ENCODE measurements around the gene TSFM. TPM values are rescaled to one million over a fixed set of nuclear protein-coding genes. Genes with fewer than 3 reads are reported as not detected.

Gene TSFM
- total and polyA plus RNA-seq, 5 donors from 2014 or later = 22.8 to 50.4 (median 38.4) TPM

DNA sequence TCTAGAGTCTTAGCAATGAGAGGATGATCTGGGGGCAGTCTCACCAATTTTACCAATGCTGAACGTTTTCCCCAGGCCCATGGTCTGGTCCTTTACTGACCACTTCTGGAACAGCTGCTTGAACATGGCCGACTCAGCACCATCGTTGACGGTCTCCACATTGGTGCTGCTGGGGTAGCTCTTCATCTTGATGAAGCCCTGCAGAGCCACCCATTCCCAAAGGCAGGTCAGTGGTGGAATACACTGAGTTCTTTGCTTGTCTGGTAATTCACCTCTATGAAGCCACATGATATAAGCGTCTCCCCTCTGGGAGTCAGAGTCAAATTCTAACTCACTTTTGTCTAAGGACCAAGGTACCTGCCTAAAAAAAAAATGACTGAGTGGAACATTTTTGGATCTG lies 25.8 kb downstream of the TSFM start:
- Mint-ChIP-seq H3K27me3 (no peaks in the 10 kb centered on the region), H3K27ac (no peak overlapping the region), H3K4me3 (no peak overlapping the region), H3K36me3 (peaks cover 9% of the 10 kb centered on the region), H3K9me3 (no peaks in the 10 kb centered on the region), H3K4me1 (peaks cover 0 to 10% (median 5%) of the 10 kb centered on the region in 4 donors)
- Histone ChIP-seq H3K27me3 (ENCODE audit: control insufficient read depth, insufficient read depth, low read length) (no peaks in the 10 kb centered on the region), H3K36me3 (ENCODE audit: control insufficient read depth, insufficient read depth, low read length) (peaks cover 16% of the 10 kb centered on the region), H3K27ac (ENCODE audit: insufficient read depth, low read length, poor library complexity, severe bottlenecking) (no peak overlapping the region), H3K4me3 (ENCODE audit: low read depth, low read length) (no peak overlapping the region), H3K4me1 (ENCODE audit: control insufficient read depth, insufficient read depth, low read length, poor library complexity, severe bottlenecking) (no peaks in the 10 kb centered on the region), H3K9me3 (ENCODE audit: control insufficient read depth in 2 of 2, low read length in 2 of 2) (no peaks in the 10 kb centered on the region)
- DNase-seq (no peak), ATAC-seq (ENCODE audit: low read depth in 2 of 2) (no peak)

DNA sequence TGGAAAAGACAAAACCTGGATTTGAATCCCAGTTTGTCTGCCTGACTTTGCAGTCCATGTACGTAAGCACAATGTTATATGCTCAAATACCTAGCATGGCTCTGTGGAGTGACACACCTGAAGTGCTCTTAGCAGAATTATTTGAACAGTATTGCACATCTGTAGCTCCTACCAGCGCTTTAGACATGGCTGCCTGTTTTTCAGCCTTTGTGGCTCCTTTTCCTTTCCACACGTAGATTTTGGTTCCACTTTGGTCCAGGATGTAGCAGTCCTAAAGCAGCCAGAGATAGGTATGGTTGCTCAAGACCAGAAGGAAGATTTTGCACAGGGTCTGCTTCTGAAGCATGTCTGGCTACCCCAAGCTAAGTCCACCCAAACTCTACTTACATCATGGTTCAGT lies 26.8 kb downstream of the TSFM start:
- Histone ChIP-seq H3K27me3 (ENCODE audit: control insufficient read depth, insufficient read depth, low read length) (no peaks in the 10 kb centered on the region), H3K4me1 (ENCODE audit: control insufficient read depth, insufficient read depth, low read length, poor library complexity, severe bottlenecking) (no peaks in the 10 kb centered on the region), H3K9me3 (ENCODE audit: control insufficient read depth in 2 of 2, low read length in 2 of 2) (no peaks in the 10 kb centered on the region), H3K36me3 (ENCODE audit: control insufficient read depth, insufficient read depth, low read length) (peaks cover 12% of the 10 kb centered on the region), H3K27ac (ENCODE audit: insufficient read depth, low read length, poor library complexity, severe bottlenecking) (no peak overlapping the region), H3K4me3 (ENCODE audit: low read depth, low read length) (no peak overlapping the region)
- peaks cover 0 to 10% (median 3%) of the 10 kb centered on the region in 4 donors for H3K4me1 Mint-ChIP-seq
- no peaks in the 10 kb centered on the region for H3K27me3 Mint-ChIP-seq
- no peak overlapping the region for H3K27ac Mint-ChIP-seq
- H3K9me3 Mint-ChIP-seq = no peaks in the 10 kb centered on the region
- H3K4me3 Mint-ChIP-seq = no peak overlapping the region
- H3K36me3 Mint-ChIP-seq = peaks cover 4% of the 10 kb centered on the region
- ATAC-seq (ENCODE audit: low read depth in 2 of 2) = no peak
- DNase-seq = no peak

DNA sequence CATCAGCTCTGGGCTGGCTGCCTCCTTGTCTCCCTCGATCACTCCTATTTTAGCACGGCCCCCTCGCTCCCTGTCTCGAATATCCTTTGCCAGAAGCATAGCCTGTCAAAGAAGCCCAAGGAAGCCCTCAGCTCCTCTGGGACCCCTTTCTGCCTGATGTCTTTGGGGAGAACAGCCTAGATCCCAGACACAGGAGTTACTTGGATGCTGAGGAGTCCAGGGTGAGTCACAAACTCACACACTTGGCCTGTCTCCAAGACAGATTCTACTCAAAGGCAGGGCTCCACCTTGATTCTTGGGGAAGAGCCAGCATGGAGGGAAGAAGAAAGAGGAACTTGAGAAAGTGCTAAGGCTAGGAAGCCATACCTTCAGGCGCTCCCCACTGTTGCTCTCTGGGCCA lies 27.9 kb downstream of the TSFM start:
- Histone ChIP-seq H3K27ac (ENCODE audit: insufficient read depth, low read length, poor library complexity, severe bottlenecking) (no peak overlapping the region), H3K9me3 (ENCODE audit: control insufficient read depth in 2 of 2, low read length in 2 of 2) (no peaks in the 10 kb centered on the region), H3K36me3 (ENCODE audit: control insufficient read depth, insufficient read depth, low read length) (peaks cover 12% of the 10 kb centered on the region), H3K27me3 (ENCODE audit: control insufficient read depth, insufficient read depth, low read length) (no peaks in the 10 kb centered on the region), H3K4me3 (ENCODE audit: low read depth, low read length) (no peak overlapping the region), H3K4me1 (ENCODE audit: control insufficient read depth, insufficient read depth, low read length, poor library complexity, severe bottlenecking) (no peaks in the 10 kb centered on the region)
- Mint-ChIP-seq H3K36me3 (peaks cover 4% of the 10 kb centered on the region), H3K9me3 (no peaks in the 10 kb centered on the region), H3K27me3 (no peaks in the 10 kb centered on the region), H3K27ac (no peak overlapping the region), H3K4me1 (peaks cover 0 to 10% (median 3%) of the 10 kb centered on the region in 4 donors), H3K4me3 (no peak overlapping the region)
- DNase-seq = no peak
- ATAC-seq (ENCODE audit: low read depth in 2 of 2) = no peak

DNA sequence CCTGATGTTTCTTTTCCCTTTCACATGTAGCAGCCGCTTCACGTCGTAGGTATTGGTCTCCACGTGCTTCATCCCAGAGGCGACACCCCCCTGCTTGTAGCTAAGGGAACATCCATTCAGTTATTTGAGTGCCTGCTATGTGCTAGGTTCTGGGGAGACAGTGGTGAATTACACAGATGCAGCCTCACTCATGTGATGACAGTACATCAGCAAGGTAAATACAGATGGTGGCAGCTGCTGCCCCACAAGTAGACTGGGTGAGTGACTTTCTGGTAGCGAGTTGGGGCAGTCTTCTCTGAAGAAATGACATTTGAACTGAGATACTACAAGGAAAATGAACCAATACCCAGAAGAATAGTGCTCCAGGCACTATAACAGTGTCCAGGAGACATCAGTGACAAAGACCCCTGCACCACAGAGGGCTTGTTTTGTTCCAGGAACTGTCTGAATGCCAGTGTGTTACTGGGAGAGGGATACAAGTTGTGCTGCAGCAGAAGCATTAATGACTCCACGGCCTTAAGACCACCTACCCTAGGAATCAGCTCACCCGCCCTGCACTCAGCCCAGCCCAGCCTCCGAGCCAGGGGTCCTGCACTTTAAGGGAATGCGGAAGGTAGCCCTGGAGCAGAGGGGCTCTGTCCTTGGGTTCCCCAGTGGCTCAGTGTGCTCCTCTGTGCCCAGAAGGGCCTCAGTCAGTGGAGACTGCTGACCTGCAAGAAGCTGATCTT lies 28.6 kb downstream of the TSFM start:
- Histone ChIP-seq H3K27me3 (ENCODE audit: control insufficient read depth, insufficient read depth, low read length) (no peaks in the 10 kb centered on the region), H3K36me3 (ENCODE audit: control insufficient read depth, insufficient read depth, low read length) (peaks cover 12% of the 10 kb centered on the region), H3K4me1 (ENCODE audit: control insufficient read depth, insufficient read depth, low read length, poor library complexity, severe bottlenecking) (no peaks in the 10 kb centered on the region), H3K27ac (ENCODE audit: insufficient read depth, low read length, poor library complexity, severe bottlenecking) (no peak overlapping the region), H3K9me3 (ENCODE audit: control insufficient read depth in 2 of 2, low read length in 2 of 2) (no peaks in the 10 kb centered on the region), H3K4me3 (ENCODE audit: low read depth, low read length) (no peak overlapping the region)
- DNase-seq = no peak
- H3K4me3 Mint-ChIP-seq = no peak overlapping the region
- H3K36me3 Mint-ChIP-seq = peaks cover 4% of the 10 kb centered on the region
- H3K27me3 Mint-ChIP-seq = no peaks in the 10 kb centered on the region
- no peaks in the 10 kb centered on the region for H3K9me3 Mint-ChIP-seq
- H3K27ac Mint-ChIP-seq = no peak overlapping the region
- ATAC-seq (ENCODE audit: low read depth in 2 of 2) = no peak
- H3K4me1 Mint-ChIP-seq = peaks cover 0 to 10% (median 3%) of the 10 kb centered on the region in 4 donors

DNA sequence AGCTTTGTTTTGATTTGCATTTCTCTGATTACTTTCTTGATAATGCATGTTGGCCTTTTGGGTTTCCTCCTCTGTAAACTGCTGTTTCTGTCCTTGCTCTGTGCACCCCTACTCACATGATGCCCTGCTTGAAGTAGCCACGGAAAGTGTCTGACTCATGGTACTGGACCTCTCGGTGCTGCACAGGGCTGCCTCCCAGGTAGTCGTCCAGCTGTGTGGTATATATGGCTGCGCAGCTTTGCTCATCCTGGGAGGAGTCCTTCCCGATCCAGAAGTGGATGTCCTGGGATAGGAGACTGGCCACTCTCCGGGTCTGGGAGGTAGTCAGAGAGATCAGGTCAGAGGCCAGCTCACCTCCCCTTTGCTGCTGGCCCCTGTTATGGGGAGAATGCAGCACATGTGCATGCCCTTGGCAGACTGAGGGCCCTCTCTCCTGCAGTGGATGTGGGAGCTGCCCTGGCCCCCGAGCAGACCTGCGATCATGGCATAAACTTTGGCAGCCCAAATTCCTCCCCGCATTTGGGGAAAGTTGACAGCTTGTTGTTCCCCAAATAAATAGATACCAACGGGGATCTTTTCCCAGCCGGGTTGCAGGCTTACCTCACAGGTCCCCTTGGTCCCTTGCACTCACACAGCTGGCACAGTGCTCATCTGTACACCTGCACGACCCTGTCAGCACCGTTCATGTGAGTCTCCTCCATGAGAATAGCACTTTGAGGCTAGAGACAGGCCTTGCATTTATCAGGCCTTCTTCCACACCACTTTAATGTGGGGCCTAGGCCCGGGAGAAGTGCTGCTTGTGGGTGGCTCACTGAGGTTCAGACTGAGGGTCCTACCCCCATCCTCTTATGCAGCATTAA lies 30.8 kb downstream of the TSFM start:
- Histone ChIP-seq H3K36me3 (ENCODE audit: control insufficient read depth, insufficient read depth, low read length) (peaks cover 1% of the 10 kb centered on the region), H3K27ac (ENCODE audit: insufficient read depth, low read length, poor library complexity, severe bottlenecking) (no peak overlapping the region), H3K4me3 (ENCODE audit: low read depth, low read length) (no peak overlapping the region), H3K27me3 (ENCODE audit: control insufficient read depth, insufficient read depth, low read length) (no peaks in the 10 kb centered on the region), H3K9me3 (ENCODE audit: control insufficient read depth in 2 of 2, low read length in 2 of 2) (no peaks in the 10 kb centered on the region), H3K4me1 (ENCODE audit: control insufficient read depth, insufficient read depth, low read length, poor library complexity, severe bottlenecking) (no peaks in the 10 kb centered on the region)
- ATAC-seq (ENCODE audit: low read depth in 2 of 2) = no peak
- H3K4me3 Mint-ChIP-seq = no peak overlapping the region
- no peak for DNase-seq
- H3K36me3 Mint-ChIP-seq = peaks cover 4% of the 10 kb centered on the region
- no peak overlapping the region for H3K27ac Mint-ChIP-seq
- no peaks in the 10 kb centered on the region for H3K9me3 Mint-ChIP-seq
- no peaks in the 10 kb centered on the region for H3K27me3 Mint-ChIP-seq
- H3K4me1 Mint-ChIP-seq = peaks cover under 1 to 10% (median 4%) of the 10 kb centered on the region in 4 donors

DNA sequence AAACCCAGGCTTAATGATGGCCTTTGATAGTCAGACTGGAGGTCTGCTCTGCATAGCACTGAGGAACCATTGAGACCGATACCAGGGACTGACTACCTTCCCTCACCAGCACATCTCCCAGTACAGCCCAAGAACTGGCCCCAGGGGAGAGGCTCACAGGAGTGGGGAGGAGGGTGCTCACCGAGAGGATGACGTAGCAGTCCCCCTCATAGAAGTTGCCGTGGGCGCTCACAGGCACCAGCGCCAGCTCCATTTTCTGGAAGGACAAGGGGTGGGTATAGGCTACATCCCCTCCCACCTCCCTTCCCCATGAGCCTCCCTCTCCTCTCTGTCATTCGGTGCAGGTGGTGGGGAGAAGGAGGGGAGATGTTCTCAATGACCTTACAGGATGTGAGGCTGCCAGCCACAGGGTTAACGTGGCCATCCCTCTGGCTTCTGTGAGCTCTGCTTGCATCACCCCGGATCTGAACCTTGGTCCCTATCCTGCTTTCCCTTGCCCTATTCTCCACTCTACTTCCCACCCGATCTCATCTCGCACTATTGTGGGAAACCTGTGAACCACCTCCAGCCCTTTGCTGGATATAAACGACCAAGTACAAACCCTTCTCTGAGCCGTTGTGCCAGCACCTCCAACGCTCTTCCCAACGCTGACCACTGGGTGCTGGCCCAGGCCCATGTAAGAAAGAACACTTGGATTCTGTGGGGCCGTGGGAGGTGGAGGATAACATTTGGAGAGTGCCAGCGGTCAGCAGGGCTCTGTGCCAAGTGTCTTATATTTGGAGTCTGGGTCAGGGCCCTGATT lies 31.6 kb downstream of the TSFM start:
- Mint-ChIP-seq H3K27ac (peak overlapping the region in 1 of 3 donors; percentile 74), H3K36me3 (peaks cover 9% of the 10 kb centered on the region), H3K4me3 (no peak overlapping the region), H3K9me3 (no peaks in the 10 kb centered on the region), H3K4me1 (peaks cover 4 to 10% (median 8%) of the 10 kb centered on the region in 4 donors), H3K27me3 (no peaks in the 10 kb centered on the region)
- H3K4me3 ChIP-seq (ENCODE audit: low read depth, low read length) = no peak overlapping the region
- no peaks in the 10 kb centered on the region for H3K36me3 ChIP-seq (ENCODE audit: control insufficient read depth, insufficient read depth, low read length)
- ATAC-seq (ENCODE audit: low read depth in 2 of 2) = no peak
- no peaks in the 10 kb centered on the region for H3K4me1 ChIP-seq (ENCODE audit: control insufficient read depth, insufficient read depth, low read length, poor library complexity, severe bottlenecking)
- H3K27me3 ChIP-seq (ENCODE audit: control insufficient read depth, insufficient read depth, low read length) = no peaks in the 10 kb centered on the region
- H3K27ac ChIP-seq (ENCODE audit: insufficient read depth, low read length, poor library complexity, severe bottlenecking) = no peak overlapping the region
- DNase-seq = no peak
- no peaks in the 10 kb centered on the region for H3K9me3 ChIP-seq (ENCODE audit: control insufficient read depth in 2 of 2, low read length in 2 of 2)

DNA sequence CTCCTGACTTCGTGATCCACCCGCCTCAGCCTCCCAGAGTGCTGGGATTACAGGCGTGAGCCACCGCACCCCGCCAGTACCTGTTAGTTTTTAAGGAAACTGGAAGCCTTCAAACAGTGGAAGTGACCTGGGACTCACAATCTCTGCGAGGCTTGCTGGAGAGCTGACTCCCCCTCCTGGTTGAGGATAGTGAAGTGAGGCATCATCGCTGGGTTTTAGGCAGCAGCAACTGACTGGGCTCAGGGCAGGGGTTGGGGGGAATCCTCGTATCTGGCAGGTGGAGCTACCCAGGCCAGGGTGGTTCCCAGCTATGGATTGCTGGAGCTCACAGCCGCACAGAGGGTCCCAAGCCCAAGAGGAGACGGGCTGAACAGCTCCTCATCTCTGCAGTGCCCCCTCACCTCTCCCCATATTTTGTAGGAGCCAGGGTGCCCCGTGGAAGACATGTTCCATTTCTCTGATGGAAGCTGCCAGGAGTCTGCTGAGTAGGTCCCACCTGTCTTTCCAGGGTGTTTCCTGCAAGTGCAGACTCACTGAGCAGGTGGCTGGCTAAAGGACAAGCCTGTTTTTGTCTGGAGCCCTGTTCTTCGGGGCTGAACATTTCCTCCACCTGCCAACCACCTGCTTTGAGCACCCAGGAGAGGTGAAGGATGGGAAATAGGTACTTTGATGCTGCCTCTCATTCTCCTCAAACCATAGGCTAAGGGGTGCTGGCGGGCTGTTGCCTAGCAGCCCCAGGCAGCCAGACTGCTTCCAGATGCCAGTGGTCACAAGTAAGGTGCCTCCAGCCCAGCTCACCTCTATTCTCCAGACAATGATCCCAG lies 32.8 kb downstream of the TSFM start:
- no peak overlapping the region for H3K27ac Mint-ChIP-seq
- Histone ChIP-seq H3K4me3 (ENCODE audit: low read depth, low read length) (no peak overlapping the region), H3K27me3 (ENCODE audit: control insufficient read depth, insufficient read depth, low read length) (no peaks in the 10 kb centered on the region), H3K4me1 (ENCODE audit: control insufficient read depth, insufficient read depth, low read length, poor library complexity, severe bottlenecking) (no peaks in the 10 kb centered on the region), H3K36me3 (ENCODE audit: control insufficient read depth, insufficient read depth, low read length) (peaks cover 3% of the 10 kb centered on the region), H3K27ac (ENCODE audit: insufficient read depth, low read length, poor library complexity, severe bottlenecking) (no peak overlapping the region), H3K9me3 (ENCODE audit: control insufficient read depth in 2 of 2, low read length in 2 of 2) (no peaks in the 10 kb centered on the region)
- no peaks in the 10 kb centered on the region for H3K27me3 Mint-ChIP-seq
- no peaks in the 10 kb centered on the region for H3K9me3 Mint-ChIP-seq
- DNase-seq (no peak), ATAC-seq (ENCODE audit: low read depth in 2 of 2) (peak in 1 of 2 donors; percentile 63)
- H3K36me3 Mint-ChIP-seq = peaks cover 9% of the 10 kb centered on the region
- no peak overlapping the region for H3K4me3 Mint-ChIP-seq
- H3K4me1 Mint-ChIP-seq = peaks cover 4 to 10% (median 8%) of the 10 kb centered on the region in 4 donors
